AML-193 (cell line): Measurements from ENCODE around the gene PYM1.
A peak's percentile ranks its signal among the peaks of the same experiment; 100 is the strongest.
"Not testable (repeated sequence)": the region's sequence is repeated elsewhere in the genome, so short reads cannot be mapped to it uniquely, and the experiment has no call there.

Experiments used
- DNase-seq, 2 experiments: peaks; one replicate each; lab custom pipeline; 2025; lab: John Stamatoyannopoulos, UW

Gene PYM1

GRCh38 chr12:55908726-55909512 lies 18.8 kb downstream of the PYM1 start:
- DNase-seq: no peak

DNA sequence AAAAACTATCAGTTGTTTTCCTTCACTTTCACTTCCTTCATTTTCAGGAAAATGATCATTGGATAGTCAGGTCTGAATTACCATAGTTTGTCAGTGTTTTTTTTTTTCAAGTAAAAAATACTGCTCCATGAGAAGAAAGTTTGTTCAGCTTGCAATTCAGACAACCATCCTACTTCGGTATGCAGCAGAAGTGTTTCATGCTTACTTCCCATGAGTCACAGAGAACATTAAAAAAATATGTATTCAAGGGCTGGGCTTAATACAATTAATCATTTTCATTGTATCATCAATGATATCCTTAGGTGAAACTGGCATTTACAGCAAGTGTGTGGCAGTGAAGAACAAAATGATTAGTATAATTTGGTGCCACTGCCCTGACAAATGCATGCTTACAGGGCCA lies 21.6 kb downstream of the PYM1 start:
- no peak for DNase-seq

DNA sequence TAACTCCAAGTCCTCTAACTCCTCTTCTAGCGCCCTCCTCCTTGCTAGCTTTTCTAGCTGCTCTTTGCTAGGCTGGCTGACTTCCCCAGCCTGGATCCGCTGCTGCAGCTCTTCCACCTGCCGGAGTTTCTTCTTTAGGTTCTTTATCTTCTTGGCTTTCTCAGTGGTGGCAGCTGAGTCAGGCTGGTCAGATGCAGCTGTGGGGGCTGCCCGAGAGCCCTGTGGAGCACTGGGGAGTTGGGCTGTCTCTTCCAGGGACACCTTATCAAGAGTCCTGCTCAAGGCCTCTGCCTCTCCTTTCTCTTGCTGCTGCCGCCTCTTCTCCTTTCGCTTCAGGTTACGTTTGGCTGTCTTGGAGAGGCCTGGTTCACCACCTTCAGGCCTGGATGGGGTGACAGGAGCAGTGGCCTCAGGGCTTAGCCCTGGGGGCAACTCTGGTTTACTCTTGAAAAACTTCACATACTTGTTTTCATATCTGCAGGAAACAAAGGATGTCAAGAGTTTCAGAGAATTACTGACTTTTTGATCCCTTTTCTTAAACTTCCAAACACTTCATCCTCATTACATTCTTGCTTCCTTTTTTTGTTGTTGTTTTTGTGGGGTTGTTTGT lies 25.7 kb downstream of the PYM1 start:
- no peak for DNase-seq

- peak in 1 of 2 experiments; percentile 3 for DNase-seq
Observed at GRCh38 chr12:55899082-55899481, 28.6 kb downstream of the PYM1 start.

DNA sequence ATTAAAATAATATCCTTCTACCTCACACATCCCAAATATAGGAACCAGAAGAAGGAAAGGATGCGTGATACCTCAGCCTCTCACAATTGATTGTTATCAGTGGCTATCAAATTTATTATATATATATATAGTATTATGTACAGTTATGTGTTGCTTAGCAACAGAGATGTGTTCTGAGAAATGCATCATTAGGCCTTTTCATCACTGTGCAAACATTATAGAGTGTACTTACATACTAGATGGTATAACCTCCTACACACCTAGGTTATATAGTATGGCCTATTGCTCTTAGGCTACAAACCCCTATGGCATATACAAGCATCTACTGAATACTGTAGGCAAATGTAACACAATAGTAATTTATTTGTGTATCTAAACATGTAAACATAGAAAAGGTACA lies 34.0 kb downstream of the PYM1 start:
- DNase-seq: no peak

DNA sequence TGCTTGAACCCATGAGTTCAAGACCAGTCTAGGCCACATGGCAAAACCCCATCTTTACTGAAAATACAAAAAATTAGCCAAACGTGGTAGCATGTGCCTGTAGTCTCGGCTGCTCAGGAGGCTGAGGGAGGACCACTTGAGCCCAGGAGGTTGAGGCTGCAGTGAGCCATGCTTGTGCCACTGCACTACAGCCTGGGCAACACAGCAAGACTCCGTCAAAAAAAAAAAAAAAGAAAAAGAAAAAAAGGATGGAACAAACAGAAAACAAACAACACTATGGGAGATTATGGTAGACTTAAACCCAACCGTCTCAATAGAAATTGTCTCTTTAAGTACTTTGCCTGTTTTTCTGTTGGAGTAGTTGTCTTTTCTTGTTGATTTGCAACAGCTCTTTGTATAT lies 36.4 kb downstream of the PYM1 start:
- DNase-seq: no peak

GRCh38 chr12:55885113-55885512 lies 42.6 kb downstream of the PYM1 start:
- DNase-seq: no peak

GRCh38 chr12:55877824-55878223 lies 49.9 kb downstream of the PYM1 start:
- no peak for DNase-seq

DNA sequence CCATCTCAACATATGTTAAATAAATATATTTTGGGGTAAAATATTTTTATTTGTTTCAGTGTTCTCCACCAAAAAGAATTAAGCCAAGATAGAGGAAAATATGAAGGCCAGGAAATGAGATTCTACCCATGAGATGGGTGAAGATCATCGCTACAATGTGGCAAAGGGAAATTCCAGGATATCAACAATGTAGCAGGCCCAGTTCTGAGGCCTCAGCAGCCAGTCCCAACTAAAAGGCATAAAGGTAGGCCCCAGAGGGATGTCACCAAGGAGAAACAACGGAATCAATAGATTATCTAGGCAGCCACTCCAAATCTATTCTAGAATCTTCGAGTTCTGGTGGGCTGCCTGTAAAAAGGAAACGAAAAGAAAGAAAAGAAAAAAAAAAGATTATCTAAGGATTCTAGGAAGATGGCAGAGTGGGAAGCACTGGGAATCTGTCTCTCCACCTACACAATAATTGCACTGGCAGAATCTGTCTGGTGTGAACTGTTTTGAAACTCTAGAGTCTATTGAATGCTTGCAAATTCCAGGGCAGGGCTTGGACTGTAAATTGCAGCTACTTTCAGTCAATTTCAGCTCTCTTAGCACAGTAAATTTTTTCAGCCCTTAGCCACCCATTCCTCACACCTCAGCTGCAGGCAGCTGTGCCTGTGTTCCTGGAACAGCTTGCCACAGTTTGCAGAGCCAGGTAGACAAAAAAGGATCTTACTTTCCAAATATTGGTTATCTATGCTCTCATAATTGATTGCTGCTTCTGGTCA lies 51.8 kb downstream of the PYM1 start:
- no peak for DNase-seq

- no peak for DNase-seq
Observed at GRCh38 chr12:55874443-55874842, 53.3 kb downstream of the PYM1 start.

GRCh38 chr12:55866454-55867004 lies 61.2 kb downstream of the PYM1 start:
- not testable (repeated sequence) for DNase-seq

GRCh38 chr12:55865327-55865726 lies 62.4 kb downstream of the PYM1 start:
- no peak for DNase-seq

DNA sequence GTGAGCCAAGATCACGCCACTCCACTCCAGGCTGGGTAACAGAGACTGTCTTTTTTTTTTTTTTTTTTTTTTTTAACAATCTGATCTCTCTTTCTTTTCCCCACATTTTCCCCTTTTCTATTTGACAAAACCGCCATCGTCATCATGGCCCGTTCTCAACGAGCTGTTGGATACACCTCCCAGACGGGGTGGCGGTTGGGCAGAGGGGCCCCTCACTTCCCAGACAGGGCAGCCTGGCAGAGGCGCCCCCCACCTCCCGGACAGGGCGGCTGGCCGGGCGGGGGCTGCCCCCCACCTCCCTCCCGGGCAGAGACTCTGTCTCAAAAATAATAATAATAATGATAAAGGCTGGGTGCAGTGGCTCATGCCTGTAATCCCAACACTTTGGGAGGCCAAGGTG lies 64.8 kb downstream of the PYM1 start:
- not testable (repeated sequence) for DNase-seq

DNA sequence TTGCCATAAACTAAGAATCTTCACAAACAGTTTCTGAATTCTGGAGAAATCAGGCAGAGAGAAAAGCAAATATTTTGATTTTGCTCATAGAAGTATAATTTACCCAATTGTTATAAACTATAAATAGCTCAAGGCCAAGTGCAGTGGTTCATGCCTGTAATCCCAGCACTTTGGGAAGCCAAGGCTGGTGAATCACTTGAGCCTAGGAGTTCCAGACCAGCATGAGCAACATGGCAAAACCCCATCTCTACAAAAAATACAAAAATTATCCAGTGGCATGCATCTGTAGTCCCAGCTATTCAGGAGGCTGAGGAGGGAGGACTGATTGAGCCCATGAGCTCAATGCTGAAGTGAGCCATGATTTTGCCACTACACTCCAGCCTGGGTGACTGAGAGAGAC lies 65.4 kb downstream of the PYM1 start:
- DNase-seq: no peak

GRCh38 chr12:55861871-55862270 lies 65.8 kb downstream of the PYM1 start:
- DNase-seq: no peak

GRCh38 chr12:55861396-55861795 lies 66.3 kb downstream of the PYM1 start:
- no peak for DNase-seq

DNA sequence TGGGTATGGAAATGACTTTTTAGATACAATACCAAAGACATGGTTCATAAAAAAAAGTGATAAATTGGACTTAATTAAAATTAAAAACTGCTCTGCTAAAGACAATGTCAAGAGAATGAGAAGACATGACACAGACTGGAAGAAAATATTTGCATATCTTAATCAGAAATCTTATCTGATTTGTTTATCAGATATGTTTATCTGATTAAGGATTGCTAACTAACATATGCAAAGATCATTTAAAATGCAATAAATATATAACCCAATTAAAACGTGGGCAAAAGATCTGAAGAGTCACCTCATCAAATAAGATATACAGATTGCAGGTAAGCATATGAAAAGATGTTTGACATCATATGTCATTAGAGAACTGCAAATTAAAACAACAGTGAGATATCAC lies 75.0 kb downstream of the PYM1 start:
- DNase-seq: no peak
